ENCODE results near the gene TUBE1. TPM values are rescaled to one million over a fixed set of nuclear protein-coding genes. Genes with fewer than 3 reads are reported as not detected.

Gene TUBE1
- total RNA-seq, 2 experiments from 2014 or later: 28.2 to 30.8 TPM

DNA sequence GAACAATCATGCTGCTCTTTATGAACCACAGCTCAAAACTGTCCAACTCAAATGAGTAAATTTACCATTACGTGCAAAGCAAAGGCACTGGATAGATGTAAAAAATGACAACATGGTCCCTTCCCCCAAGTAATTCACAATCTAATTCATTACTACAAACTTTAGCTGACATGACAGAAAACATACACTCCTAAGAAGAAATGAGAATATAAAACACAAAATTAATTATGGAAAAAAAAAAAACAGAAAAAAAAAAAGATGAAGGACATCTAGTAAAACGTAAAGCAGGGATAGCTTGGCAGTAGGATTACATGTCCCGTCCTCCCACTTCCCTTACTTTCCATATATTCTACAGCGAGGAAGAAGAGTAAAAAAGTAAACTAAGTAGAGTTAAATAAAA is 5.7 kb downstream of the TUBE1 start:
- no peaks in the 10 kb centered on the region for H3K27me3 ChIP-seq (ENCODE audit: control insufficient read depth in 1 of 2, insufficient read depth in 2 of 2, low read length in 2 of 2)
- ChIA-PET POLR2A (no interaction called here), CTCF (interaction anchor here (1.4 to 1.6 kb wide), 2 partner anchors 9 to 10 kb away, joined by 3 read pairs; no protein-coding TSS in a partner anchor)
- Mint-ChIP-seq H3K9me3 (no peaks in the 10 kb centered on the region), H3K27ac (no peak overlapping the region), H3K27me3 (no peaks in the 10 kb centered on the region), H3K4me3 (no peak overlapping the region), H3K4me1 (ENCODE audit: low read depth) (peaks cover 11% of the 10 kb centered on the region), H3K36me3 (ENCODE audit: low read depth) (peaks cover 76% of the 10 kb centered on the region)
- peaks cover 53% of the 10 kb centered on the region for H3K36me3 ChIP-seq (ENCODE audit: insufficient read depth, low read length)
- H3K9me3 ChIP-seq (ENCODE audit: control insufficient read depth in 1 of 2, insufficient read depth in 1 of 2, low read length in 2 of 2): no peaks in the 10 kb centered on the region
- TF ChIP-seq, protein P1, sequence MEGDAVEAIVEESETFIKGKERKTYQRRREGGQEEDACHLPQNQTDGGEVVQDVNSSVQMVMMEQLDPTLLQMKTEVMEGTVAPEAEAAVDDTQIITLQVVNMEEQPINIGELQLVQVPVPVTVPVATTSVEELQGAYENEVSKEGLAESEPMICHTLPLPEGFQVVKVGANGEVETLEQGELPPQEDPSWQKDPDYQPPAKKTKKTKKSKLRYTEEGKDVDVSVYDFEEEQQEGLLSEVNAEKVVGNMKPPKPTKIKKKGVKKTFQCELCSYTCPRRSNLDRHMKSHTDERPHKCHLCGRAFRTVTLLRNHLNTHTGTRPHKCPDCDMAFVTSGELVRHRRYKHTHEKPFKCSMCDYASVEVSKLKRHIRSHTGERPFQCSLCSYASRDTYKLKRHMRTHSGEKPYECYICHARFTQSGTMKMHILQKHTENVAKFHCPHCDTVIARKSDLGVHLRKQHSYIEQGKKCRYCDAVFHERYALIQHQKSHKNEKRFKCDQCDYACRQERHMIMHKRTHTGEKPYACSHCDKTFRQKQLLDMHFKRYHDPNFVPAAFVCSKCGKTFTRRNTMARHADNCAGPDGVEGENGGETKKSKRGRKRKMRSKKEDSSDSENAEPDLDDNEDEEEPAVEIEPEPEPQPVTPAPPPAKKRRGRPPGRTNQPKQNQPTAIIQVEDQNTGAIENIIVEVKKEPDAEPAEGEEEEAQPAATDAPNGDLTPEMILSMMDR (IDR thresholded peaks at IDR 0.05): no peak
- ATAC-seq (ENCODE audit: poor library complexity) (no peak), DNase-seq (no peak)
- H3K27ac ChIP-seq (ENCODE audit: low read depth in 1 of 2, low read length in 2 of 2): no peak overlapping the region
- no peak overlapping the region for H3K4me3 ChIP-seq (ENCODE audit: low read length)
- H3K4me1 ChIP-seq (ENCODE audit: insufficient read depth, low read length): peaks cover 2% of the 10 kb centered on the region
- intact Hi-C loops (cut with DNase I, micrococcal nuclease): loop anchor here in 1 of 2 experiments (10.0 kb wide), 1 partner anchor 1897 kb away; the partner anchor contains the start of gene CDC40

DNA sequence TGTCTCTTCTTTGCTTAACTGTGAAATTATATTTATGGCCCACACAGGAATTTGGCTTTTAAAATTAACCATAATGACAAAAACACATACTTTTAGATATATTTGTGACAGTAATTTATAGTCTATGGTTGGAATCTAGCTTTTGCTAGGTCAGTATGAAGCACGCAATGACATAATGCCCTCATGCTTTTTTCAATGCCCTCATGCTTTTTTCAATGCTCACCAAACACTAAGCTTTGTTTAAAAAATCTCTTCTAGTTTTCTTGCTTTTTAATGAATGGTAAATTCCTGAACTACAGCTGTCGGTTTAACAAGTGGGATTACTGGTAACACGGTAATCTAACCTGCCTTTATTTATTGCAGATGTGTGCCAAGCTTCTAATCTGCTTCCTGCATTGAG is 20.7 kb downstream of the TUBE1 start:
- DNase-seq: no peak
- TF ChIP-seq, protein P1 (IDR thresholded peaks at IDR 0.05): no peak
- no peaks in the 10 kb centered on the region for H3K27me3 Mint-ChIP-seq
- H3K36me3 Mint-ChIP-seq (ENCODE audit: low read depth): peaks cover 16% of the 10 kb centered on the region
- H3K4me3 ChIP-seq (ENCODE audit: low read length): no peak overlapping the region
- intact Hi-C loops (cut with DNase I, micrococcal nuclease): no loop called here
- ChIA-PET CTCF (no interaction called here), POLR2A (no interaction called here)
- no peaks in the 10 kb centered on the region for H3K27me3 ChIP-seq (ENCODE audit: control insufficient read depth in 1 of 2, insufficient read depth in 2 of 2, low read length in 2 of 2)
- H3K4me1 ChIP-seq (ENCODE audit: insufficient read depth, low read length): no peaks in the 10 kb centered on the region
- peaks cover 13% of the 10 kb centered on the region for H3K36me3 ChIP-seq (ENCODE audit: insufficient read depth, low read length)
- no peak overlapping the region for H3K27ac Mint-ChIP-seq
- H3K9me3 Mint-ChIP-seq: no peaks in the 10 kb centered on the region
- peaks cover 10% of the 10 kb centered on the region for H3K4me1 Mint-ChIP-seq (ENCODE audit: low read depth)
- no peak overlapping the region for H3K27ac ChIP-seq (ENCODE audit: low read depth in 1 of 2, low read length in 2 of 2)
- no peaks in the 10 kb centered on the region for H3K9me3 ChIP-seq (ENCODE audit: control insufficient read depth in 1 of 2, insufficient read depth in 1 of 2, low read length in 2 of 2)
- H3K4me3 Mint-ChIP-seq: no peak overlapping the region
- no peak for ATAC-seq (ENCODE audit: poor library complexity)

DNA sequence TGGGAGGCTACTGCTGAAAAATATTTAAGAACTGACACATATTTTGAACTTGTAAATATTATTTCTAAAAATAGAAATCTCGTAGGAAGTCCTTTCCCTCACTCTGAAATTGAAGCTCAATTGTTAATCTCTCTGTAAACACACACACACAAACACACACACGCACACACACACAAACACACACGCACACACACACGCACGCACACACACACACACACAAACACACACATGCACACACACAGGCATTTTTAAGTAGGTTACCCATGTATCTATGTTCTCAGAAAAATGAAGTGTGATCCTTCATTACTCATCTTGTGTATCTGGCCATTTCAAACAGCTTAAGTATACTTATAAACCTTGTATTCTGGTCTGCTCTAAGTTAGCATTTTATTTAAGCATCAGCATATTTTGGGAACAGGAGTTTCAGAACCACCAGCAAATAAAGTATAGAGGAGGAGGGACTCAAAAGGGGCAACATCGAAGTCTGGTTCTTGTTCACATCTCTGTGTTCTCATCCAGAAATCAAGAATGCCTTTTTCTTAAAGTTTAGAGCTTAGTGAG is 21.8 kb downstream of the TUBE1 start:
- intact Hi-C loops (cut with DNase I, micrococcal nuclease): no loop called here
- ChIA-PET POLR2A (no interaction called here), CTCF (no interaction called here)
- Histone ChIP-seq H3K4me1 (ENCODE audit: insufficient read depth, low read length) (no peaks in the 10 kb centered on the region), H3K27ac (ENCODE audit: low read depth in 1 of 2, low read length in 2 of 2) (no peak overlapping the region), H3K27me3 (ENCODE audit: control insufficient read depth in 1 of 2, insufficient read depth in 2 of 2, low read length in 2 of 2) (no peaks in the 10 kb centered on the region), H3K4me3 (ENCODE audit: low read length) (no peak overlapping the region), H3K36me3 (ENCODE audit: insufficient read depth, low read length) (peaks cover 3% of the 10 kb centered on the region), H3K9me3 (ENCODE audit: control insufficient read depth in 1 of 2, insufficient read depth in 1 of 2, low read length in 2 of 2) (no peaks in the 10 kb centered on the region)
- TF ChIP-seq, protein P1 (IDR thresholded peaks at IDR 0.05): no peak
- Mint-ChIP-seq H3K27me3 (no peaks in the 10 kb centered on the region), H3K36me3 (ENCODE audit: low read depth) (peaks cover 10% of the 10 kb centered on the region), H3K4me3 (no peak overlapping the region), H3K4me1 (ENCODE audit: low read depth) (peaks cover 10% of the 10 kb centered on the region), H3K27ac (no peak overlapping the region), H3K9me3 (no peaks in the 10 kb centered on the region)
- DNase-seq: no peak
- no peak for ATAC-seq (ENCODE audit: poor library complexity)
